Mesenchymal stem cell (in vitro differentiated cells and primary cell): ENCODE measurements around the gene CYBC1.
A peak's percentile ranks its signal among the peaks of the same experiment; 100 is the strongest.

Experiments
- DNase-seq: peaks from one replicate; pipeline ENCODE4 v3.0.0-alpha.2; 2013
- H2AFZ ChIP-seq: one replicate; pipeline ENCODE4 v1.6.1; 2013; ENCODE audit warnings: low read depth, mild to moderate bottlenecking, control low read depth, inconsistent platforms, low read length, moderate library complexity
- H2AK5ac ChIP-seq: 2 replicates; pipeline ENCODE4 v1.6.1; 2013; ENCODE audit warnings: low read length, moderate library complexity, mild to moderate bottlenecking, inconsistent platforms; ENCODE audit not compliant: severe bottlenecking
- H2BK120ac ChIP-seq: one replicate; pipeline ENCODE4 v1.6.1; 2013; ENCODE audit warnings: low read depth, mild to moderate bottlenecking, inconsistent platforms, low read length, moderate library complexity
- H2BK12ac ChIP-seq, 2 experiments: one replicate each; pipeline ENCODE4 v1.6.1; 2013; ENCODE audit warnings: inconsistent platforms in 2 of 2, low read length in 2 of 2, mild to moderate bottlenecking in 2 of 2, moderate library complexity in 2 of 2, control low read depth in 1 of 2
- H2BK15ac ChIP-seq: one replicate; pipeline ENCODE4 v1.6.1; 2013; ENCODE audit warnings: mild to moderate bottlenecking, low read depth, inconsistent platforms; ENCODE audit not compliant: poor library complexity, severe bottlenecking
- H2BK5ac ChIP-seq: 2 replicates; pipeline ENCODE4 v1.6.1; 2013; ENCODE audit warnings: low read depth, mild to moderate bottlenecking, low read length, control low read depth, inconsistent platforms; ENCODE audit not compliant: poor library complexity, severe bottlenecking
- H3K14ac ChIP-seq, 2 experiments: one replicate each; pipeline ENCODE4 v1.6.1; 2013; ENCODE audit warnings: inconsistent platforms in 2 of 2, low read length in 2 of 2, control low read depth in 1 of 2, mild to moderate bottlenecking in 1 of 2, moderate library complexity in 1 of 2
- H3K18ac ChIP-seq, 2 experiments: one replicate each; pipeline ENCODE4 v1.6.1; 2013; ENCODE audit warnings: inconsistent platforms in 2 of 2, low read length in 2 of 2, control low read depth in 1 of 2, low read depth in 1 of 2, mild to moderate bottlenecking in 1 of 2
- H3K23ac ChIP-seq, 2 experiments: one replicate each; pipeline ENCODE4 v1.6.1; 2013; ENCODE audit warnings: inconsistent platforms in 2 of 2, low read length in 2 of 2, mild to moderate bottlenecking in 2 of 2, moderate library complexity in 2 of 2, control low read depth in 1 of 2
- H3K27ac ChIP-seq: 2 replicates; pipeline ENCODE4 v1.5.1; 2013; ENCODE audit warnings: mild to moderate bottlenecking, moderate library complexity, low read length, control low read depth, inconsistent platforms; ENCODE audit not compliant: poor library complexity, severe bottlenecking
- H3K27me3 ChIP-seq, 2 experiments: 2 replicates each; pipeline versions ENCODE4 v1.6.1 to v1.7.0; 2013; ENCODE audit warnings: low read length in 2 of 2, mild to moderate bottlenecking in 2 of 2, moderate library complexity in 2 of 2, control low read depth in 1 of 2, inconsistent platforms in 1 of 2; ENCODE audit not compliant: control insufficient read depth in 1 of 2, insufficient read depth in 1 of 2
- H3K36me3 ChIP-seq, 2 experiments: 2 replicates each; pipeline versions ENCODE4 v1.6.1 to v1.7.0; 2013; ENCODE audit warnings: low read length in 2 of 2, control low read depth in 1 of 2, inconsistent platforms in 1 of 2, low read depth in 1 of 2, mild to moderate bottlenecking in 1 of 2; ENCODE audit not compliant: insufficient read depth in 2 of 2, control insufficient read depth in 1 of 2
- H3K4ac ChIP-seq, 2 experiments: one replicate each; pipeline ENCODE4 v1.6.1; 2013; ENCODE audit warnings: inconsistent platforms in 2 of 2, low read length in 2 of 2, mild to moderate bottlenecking in 2 of 2, moderate library complexity in 2 of 2, control low read depth in 1 of 2, low read depth in 1 of 2
- H3K4me1 ChIP-seq: 2 replicates; pipeline ENCODE4 v1.6.1; 2013; ENCODE audit warnings: low read depth, low read length, control low read depth; ENCODE audit not compliant: control insufficient read depth, insufficient read depth
- H3K4me2 ChIP-seq: 2 replicates; pipeline ENCODE4 v1.6.1; 2013; ENCODE audit warnings: low read length, mild to moderate bottlenecking, inconsistent platforms; ENCODE audit not compliant: poor library complexity, severe bottlenecking
- H3K4me3 ChIP-seq, 2 experiments: 2 replicates each; pipeline versions ENCODE4 v1.5.1 to v1.7.0; 2013; ENCODE audit warnings: low read length in 2 of 2, mild to moderate bottlenecking in 2 of 2, control low read depth in 1 of 2, low read depth in 1 of 2; ENCODE audit not compliant: insufficient read depth in 1 of 2
- H3K79me1 ChIP-seq: replicated peaks from 2 replicates; pipeline ENCODE4 v1.6.1; 2013; ENCODE audit warnings: mild to moderate bottlenecking, control low read depth, low read length, inconsistent platforms; ENCODE audit not compliant: poor library complexity, severe bottlenecking
- H3K9ac ChIP-seq: 2 replicates; pipeline ENCODE4 v1.7.0; 2013; ENCODE audit warnings: mild to moderate bottlenecking, low read length, moderate library complexity
- H3K9me3 ChIP-seq: 2 replicates; pipeline ENCODE4 v1.7.0; 2013; ENCODE audit warnings: mild to moderate bottlenecking, low read length; ENCODE audit not compliant: control insufficient read depth
- H4K8ac ChIP-seq: one replicate; pipeline ENCODE4 v1.6.1; 2013; ENCODE audit warnings: inconsistent platforms, mild to moderate bottlenecking, low read length, moderate library complexity
- H4K91ac ChIP-seq: one replicate; pipeline ENCODE4 v1.6.1; 2013; ENCODE audit warnings: mild to moderate bottlenecking, low read length, inconsistent platforms
- WGBS: methylation state at CpG from one replicate; pipeline ENCODE4 v1.1.7; 2013; ENCODE audit warnings: mixed read lengths; 5-methylcytosine and 5-hydroxymethylcytosine counted together

Gene CYBC1

DNA sequence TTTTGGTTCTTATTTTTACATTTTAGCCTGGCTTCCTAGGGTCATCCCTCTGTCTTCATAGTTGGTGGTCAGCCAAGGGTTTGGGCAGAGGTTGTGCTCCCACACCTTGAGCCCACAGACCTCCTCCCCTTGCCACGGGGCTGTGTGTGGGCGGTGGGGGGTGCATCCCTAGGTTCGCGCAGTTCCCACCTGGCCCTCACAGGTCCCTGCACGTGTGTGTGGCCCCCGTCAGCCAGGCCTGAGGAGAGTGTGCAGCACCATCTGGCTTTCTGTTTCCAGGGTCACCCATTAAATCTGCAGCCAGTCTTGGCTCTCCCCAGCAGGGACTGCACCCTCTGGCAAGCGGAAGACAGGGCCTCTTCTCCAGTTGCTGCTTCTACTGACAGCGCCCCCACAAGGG is 18.5 kb downstream of the CYBC1 start:
- no peak overlapping the region for H3K14ac ChIP-seq
- H3K4me3 ChIP-seq: no peak overlapping the region
- H2BK120ac ChIP-seq: no peak overlapping the region
- DNase-seq: no peak
- H3K23ac ChIP-seq: no peak overlapping the region
- H3K79me1 ChIP-seq: no peaks in the 10 kb centered on the region
- H3K18ac ChIP-seq: no peak overlapping the region
- no peak overlapping the region for H3K9ac ChIP-seq
- no peak overlapping the region for H4K8ac ChIP-seq
- H3K9me3 ChIP-seq: no peaks in the 10 kb centered on the region
- no peak overlapping the region for H2BK12ac ChIP-seq
- no peak overlapping the region for H4K91ac ChIP-seq
- H2AFZ ChIP-seq: no peak overlapping the region
- no peak overlapping the region for H2BK15ac ChIP-seq
- no peak overlapping the region for H3K27ac ChIP-seq
- H2BK5ac ChIP-seq: no peak overlapping the region
- H2AK5ac ChIP-seq: no peak overlapping the region
- H3K27me3 ChIP-seq: no peaks in the 10 kb centered on the region
- 94% methylated on average over 8 of the region's 8 CpGs for WGBS
- H3K4me2 ChIP-seq: no peak overlapping the region
- peaks cover 4 to 32% of the 10 kb centered on the region in 2 experiments for H3K36me3 ChIP-seq
- H3K4ac ChIP-seq: no peak overlapping the region
- H3K4me1 ChIP-seq: peaks cover 21% of the 10 kb centered on the region

DNA sequence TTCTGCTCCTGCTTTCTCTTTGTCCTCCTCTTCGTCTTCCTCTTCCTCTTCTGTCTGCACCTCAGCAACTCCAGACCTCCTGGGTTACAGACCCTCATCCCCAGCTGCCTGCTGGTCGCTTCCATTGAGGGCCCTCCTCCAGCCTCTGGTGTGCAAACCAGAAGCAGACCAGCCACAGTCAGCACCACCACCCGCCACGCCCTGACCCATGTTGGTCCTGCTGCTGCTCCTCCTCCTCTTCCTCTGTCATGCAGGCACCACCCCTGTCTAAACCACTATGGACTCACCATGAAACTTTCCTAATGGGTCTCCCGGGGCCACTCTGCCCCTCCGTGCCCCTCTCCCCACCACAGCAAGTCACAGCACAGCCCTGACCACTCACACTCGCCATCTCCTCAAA is 20.7 kb downstream of the CYBC1 start:
- no peak overlapping the region for H3K4me3 ChIP-seq
- no peak overlapping the region for H3K4ac ChIP-seq
- no peak overlapping the region for H3K18ac ChIP-seq
- H3K27me3 ChIP-seq: no peaks in the 10 kb centered on the region
- H2BK12ac ChIP-seq: no peak overlapping the region
- H3K9ac ChIP-seq: no peak overlapping the region
- peaks cover 3% of the 10 kb centered on the region for H3K4me1 ChIP-seq
- no peak overlapping the region for H2BK5ac ChIP-seq
- H3K79me1 ChIP-seq: no peaks in the 10 kb centered on the region
- H3K36me3 ChIP-seq: peaks cover 0 to 15% of the 10 kb centered on the region in 2 experiments
- H3K23ac ChIP-seq: no peak overlapping the region
- H4K8ac ChIP-seq: no peak overlapping the region
- H2BK15ac ChIP-seq: no peak overlapping the region
- peak overlapping the region in 1 of 2 experiments; percentile 39 for H3K14ac ChIP-seq
- H4K91ac ChIP-seq: no peak overlapping the region
- no peak overlapping the region for H3K27ac ChIP-seq
- H3K4me2 ChIP-seq: no peak overlapping the region
- H2AFZ ChIP-seq: no peak overlapping the region
- no peaks in the 10 kb centered on the region for H3K9me3 ChIP-seq
- no peak for DNase-seq
- 78% methylated on average over 7 of the region's 7 CpGs for WGBS
- no peak overlapping the region for H2BK120ac ChIP-seq
- H2AK5ac ChIP-seq: no peak overlapping the region

GRCh38 chr17:82428546-82428945 is 22.0 kb downstream of the CYBC1 start:
- Histone ChIP-seq H3K9me3 (no peaks in the 10 kb centered on the region), H3K4ac (no peak overlapping the region), H2BK120ac (no peak overlapping the region), H2BK15ac (no peak overlapping the region), H3K27me3 (no peaks in the 10 kb centered on the region), H2BK5ac (no peak overlapping the region), H2BK12ac (no peak overlapping the region), H3K4me2 (no peak overlapping the region), H2AK5ac (no peak overlapping the region), H3K79me1 (no peaks in the 10 kb centered on the region), H4K91ac (no peak overlapping the region), H3K14ac (no peak overlapping the region), H3K9ac (no peak overlapping the region), H3K36me3 (peaks cover 0 to 9% of the 10 kb centered on the region in 2 experiments), H4K8ac (no peak overlapping the region), H3K18ac (no peak overlapping the region), H3K27ac (no peak overlapping the region), H3K4me1 (peaks cover 2% of the 10 kb centered on the region), H3K4me3 (no peak overlapping the region), H2AFZ (no peak overlapping the region), H3K23ac (no peak overlapping the region)
- DNase-seq: no peak
- 97% methylated on average over 3 of the region's 3 CpGs for WGBS

- Histone ChIP-seq H3K18ac (no peak overlapping the region), H2AK5ac (no peak overlapping the region), H3K23ac (no peak overlapping the region), H3K4me3 (no peak overlapping the region), H3K27ac (no peak overlapping the region), H2BK12ac (no peak overlapping the region), H3K27me3 (no peaks in the 10 kb centered on the region), H3K4me2 (no peak overlapping the region), H2BK15ac (no peak overlapping the region), H3K9ac (no peak overlapping the region), H3K4ac (no peak overlapping the region), H3K9me3 (peaks cover 4% of the 10 kb centered on the region), H3K79me1 (peaks cover 4% of the 10 kb centered on the region), H2AFZ (no peak overlapping the region), H4K91ac (no peak overlapping the region), H4K8ac (no peak overlapping the region), H3K14ac (no peak overlapping the region), H3K4me1 (peaks cover under 1% of the 10 kb centered on the region), H3K36me3 (peaks cover 12 to 23% of the 10 kb centered on the region in 2 experiments), H2BK5ac (no peak overlapping the region), H2BK120ac (no peak overlapping the region)
- WGBS: 99% methylated on average over 2 of the region's 2 CpGs
- no peak for DNase-seq
Observed at GRCh38 chr17:82424863-82425159, 25.7 kb downstream of the CYBC1 start.
